AG04449 (cell line): ENCODE data around the gene CRYBB2.
"Not testable (repeated sequence)": the region's sequence is repeated elsewhere in the genome, so short reads cannot be mapped to it uniquely, and the experiment has no call there.

Experiments used
- CTCF ChIA-PET: fragments of 350-600 bp; formaldehyde crosslinking; extraction: SDS; loops from one replicate; lab custom pipeline; 2021; ENCODE audit warnings: antibody characterized with exemption; lab: Yijun Ruan, JAX
- POLR2A ChIA-PET: fragments of 400-600, 350-600 bp; formaldehyde crosslinking; extraction: SDS; loops from one replicate; lab custom pipeline; 2020; ENCODE audit warnings: antibody characterized with exemption, inconsistent platforms; lab: Yijun Ruan, JAX
- DNase-seq: peaks from one replicate; pipeline ENCODE4 v3.0.0-alpha.2; 2010; ENCODE audit warnings: low read depth, low spot score
- H3K4me3 ChIP-seq: 2 replicates; pipeline ENCODE4 v1.5.1; 2011; ENCODE audit warnings: low read depth, mild to moderate bottlenecking, control low read depth, low read length
- TF ChIP-seq, protein P1 (sequence below): IDR thresholded peaks from one replicate; pipeline ENCODE4 v1.5.1; 2011; ENCODE audit warnings: mild to moderate bottlenecking, moderate library complexity, low read length, control low read depth, inconsistent platforms; ENCODE audit not compliant: insufficient read depth; ENCODE audit errors: missing control alignments

CRYBB2 gene

DNA sequence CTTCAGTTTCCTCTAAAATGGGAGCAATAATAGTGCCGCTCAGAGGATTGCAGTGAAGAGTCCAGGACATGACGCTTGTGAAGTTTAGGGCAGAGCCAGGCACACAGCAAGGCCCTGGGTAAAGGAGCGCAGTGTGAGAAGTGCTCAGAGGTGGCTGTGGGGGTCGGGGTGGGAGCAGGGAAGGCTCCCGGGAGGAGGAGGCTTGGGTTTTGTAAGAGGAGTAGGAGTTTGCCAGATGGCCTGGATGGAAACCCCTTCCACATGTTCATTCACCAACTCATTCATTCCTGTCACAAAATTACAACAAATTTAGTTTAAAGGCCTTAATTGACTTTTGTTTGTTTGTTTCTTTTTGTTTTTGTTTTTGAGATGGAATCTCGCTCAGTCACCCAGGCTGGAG, 17.0 kb downstream of the CRYBB2 start:
- no peak overlapping the region for H3K4me3 ChIP-seq
- TF ChIP-seq, protein P1, sequence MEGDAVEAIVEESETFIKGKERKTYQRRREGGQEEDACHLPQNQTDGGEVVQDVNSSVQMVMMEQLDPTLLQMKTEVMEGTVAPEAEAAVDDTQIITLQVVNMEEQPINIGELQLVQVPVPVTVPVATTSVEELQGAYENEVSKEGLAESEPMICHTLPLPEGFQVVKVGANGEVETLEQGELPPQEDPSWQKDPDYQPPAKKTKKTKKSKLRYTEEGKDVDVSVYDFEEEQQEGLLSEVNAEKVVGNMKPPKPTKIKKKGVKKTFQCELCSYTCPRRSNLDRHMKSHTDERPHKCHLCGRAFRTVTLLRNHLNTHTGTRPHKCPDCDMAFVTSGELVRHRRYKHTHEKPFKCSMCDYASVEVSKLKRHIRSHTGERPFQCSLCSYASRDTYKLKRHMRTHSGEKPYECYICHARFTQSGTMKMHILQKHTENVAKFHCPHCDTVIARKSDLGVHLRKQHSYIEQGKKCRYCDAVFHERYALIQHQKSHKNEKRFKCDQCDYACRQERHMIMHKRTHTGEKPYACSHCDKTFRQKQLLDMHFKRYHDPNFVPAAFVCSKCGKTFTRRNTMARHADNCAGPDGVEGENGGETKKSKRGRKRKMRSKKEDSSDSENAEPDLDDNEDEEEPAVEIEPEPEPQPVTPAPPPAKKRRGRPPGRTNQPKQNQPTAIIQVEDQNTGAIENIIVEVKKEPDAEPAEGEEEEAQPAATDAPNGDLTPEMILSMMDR: no peak
- no peak for DNase-seq
- ChIA-PET CTCF (interaction anchor here (0.7 kb wide), 1 partner anchor 533 kb away, joined by 3 read pairs; no protein-coding TSS in a partner anchor), POLR2A (no interaction called here)

DNA sequence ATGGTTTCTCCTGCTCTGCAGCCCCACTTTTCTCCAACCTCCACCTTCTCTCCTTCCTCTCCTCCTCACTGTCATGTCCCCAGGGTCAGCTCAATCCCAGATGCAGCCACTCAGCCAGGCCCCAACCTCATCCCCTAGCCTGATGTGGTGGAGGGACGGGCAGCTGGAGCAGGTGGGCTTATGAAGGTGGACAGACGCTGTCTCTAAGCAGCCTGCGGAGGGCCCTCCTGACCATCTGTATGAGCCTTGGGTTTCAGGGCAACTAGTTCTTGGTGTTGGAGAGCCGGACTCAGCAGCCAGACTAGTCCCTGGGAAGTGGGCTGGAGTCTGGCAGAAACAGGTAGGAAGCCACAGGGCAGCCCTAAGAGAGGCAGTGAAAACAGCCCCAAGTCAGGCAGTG, 18.1 kb downstream of the CRYBB2 start:
- H3K4me3 ChIP-seq: no peak overlapping the region
- ChIA-PET CTCF (no interaction called here), POLR2A (no interaction called here)
- TF ChIP-seq, protein P1: no peak
- DNase-seq: no peak

DNA sequence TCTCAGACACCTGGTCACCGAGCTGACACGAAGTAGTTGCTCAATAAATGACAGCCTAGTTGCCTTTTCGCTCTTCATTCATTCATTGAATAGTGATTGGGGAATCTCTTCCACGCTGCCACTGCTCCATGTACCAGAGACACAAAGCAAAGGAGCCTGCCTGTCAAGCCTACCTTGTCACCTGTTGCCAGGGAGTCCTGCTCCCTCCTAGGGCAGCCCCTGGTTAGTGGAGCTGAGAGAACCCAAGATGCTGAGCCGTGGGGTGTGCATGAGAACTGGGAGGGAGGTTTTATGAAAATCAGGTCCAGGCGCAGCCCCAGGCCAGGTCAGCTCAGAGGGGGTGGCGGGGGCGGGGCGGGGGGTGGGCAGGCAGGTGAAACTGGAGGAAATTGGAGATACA, 18.6 kb downstream of the CRYBB2 start:
- DNase-seq, POLR2A ChIA-PET, CTCF ChIA-PET, H3K4me3 ChIP-seq: not testable (repeated sequence)

DNA sequence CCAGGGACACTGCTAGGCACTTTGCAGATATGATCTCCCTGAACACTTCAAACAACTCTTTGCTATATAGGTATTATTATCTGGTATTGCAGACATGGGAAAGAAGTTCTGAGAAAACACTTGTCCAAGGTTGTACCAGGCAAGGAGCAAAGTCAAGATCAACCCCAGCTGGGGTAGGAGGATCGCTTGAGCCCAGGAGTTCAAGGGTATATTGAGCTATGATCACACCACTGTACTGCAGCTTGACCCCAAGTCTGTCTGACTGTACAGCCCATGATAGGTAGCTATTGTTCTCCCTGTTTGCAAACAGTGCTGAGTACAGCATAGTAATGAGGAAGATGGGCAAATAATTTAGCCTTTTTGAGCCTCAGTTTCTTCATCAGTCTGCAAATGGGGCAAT, 35.7 kb downstream of the CRYBB2 start:
- DNase-seq, POLR2A ChIA-PET, CTCF ChIA-PET, H3K4me3 ChIP-seq: not testable (repeated sequence)

DNA sequence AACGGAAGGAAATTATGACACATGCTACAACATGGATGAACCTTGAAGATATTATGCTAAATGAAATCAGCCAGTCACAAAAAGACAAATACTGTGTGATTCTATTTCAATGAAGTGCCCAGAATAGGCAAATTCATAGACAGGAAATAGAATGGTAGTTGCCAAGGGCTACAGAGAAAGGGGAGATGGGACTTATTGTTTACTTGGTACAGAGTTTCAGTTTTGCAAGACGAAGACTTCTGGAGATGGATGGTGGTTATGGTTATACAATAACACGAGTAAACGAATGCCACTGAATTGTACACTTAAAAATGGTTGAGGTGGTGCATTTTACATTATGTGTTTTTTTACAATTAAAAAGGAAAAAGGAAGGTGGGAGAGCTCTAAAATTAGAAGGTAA, 48.1 kb downstream of the CRYBB2 start:
- DNase-seq, POLR2A ChIA-PET, CTCF ChIA-PET, H3K4me3 ChIP-seq: not testable (repeated sequence)

DNA sequence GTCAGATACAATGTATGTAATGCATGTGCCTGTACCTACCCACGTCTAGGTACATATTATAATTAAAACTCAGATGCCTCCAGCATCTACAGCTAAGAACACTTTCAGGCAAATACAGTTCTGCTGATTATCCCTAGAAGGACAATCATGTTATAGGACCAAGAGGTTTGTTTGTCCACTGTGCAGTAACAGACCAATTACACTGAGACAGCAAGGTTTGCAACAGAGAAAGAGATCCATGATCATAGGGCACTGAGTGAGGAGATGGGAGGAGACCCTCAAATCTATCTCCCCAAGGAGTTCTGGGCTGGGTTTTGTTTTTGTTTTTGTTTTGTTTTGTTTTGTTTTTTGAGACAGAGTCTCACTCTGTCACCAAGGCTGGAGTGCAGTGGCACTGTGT, 49.5 kb downstream of the CRYBB2 start:
- CTCF ChIA-PET, H3K4me3 ChIP-seq, DNase-seq, POLR2A ChIA-PET: not testable (repeated sequence)

DNA sequence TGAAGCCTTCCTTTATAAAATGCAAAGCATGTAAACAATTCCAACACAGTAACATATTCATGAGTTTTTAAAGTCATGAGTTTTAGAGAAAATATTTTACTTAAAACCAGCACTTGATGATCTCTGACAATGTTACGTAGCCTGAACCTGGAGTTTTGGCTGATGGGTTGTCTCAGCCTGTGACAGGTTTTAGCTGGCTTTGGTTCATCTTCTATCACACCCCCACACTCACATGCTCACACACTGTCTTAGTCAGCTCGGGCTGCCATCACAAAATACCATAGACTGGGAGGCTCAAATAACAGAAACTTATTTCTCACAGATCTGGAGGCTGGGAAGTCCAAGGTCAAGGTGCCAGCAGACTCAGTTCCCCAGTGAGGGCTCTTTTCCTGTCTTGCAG, 50.6 kb downstream of the CRYBB2 start:
- CTCF ChIA-PET, H3K4me3 ChIP-seq, POLR2A ChIA-PET, DNase-seq: not testable (repeated sequence)

DNA sequence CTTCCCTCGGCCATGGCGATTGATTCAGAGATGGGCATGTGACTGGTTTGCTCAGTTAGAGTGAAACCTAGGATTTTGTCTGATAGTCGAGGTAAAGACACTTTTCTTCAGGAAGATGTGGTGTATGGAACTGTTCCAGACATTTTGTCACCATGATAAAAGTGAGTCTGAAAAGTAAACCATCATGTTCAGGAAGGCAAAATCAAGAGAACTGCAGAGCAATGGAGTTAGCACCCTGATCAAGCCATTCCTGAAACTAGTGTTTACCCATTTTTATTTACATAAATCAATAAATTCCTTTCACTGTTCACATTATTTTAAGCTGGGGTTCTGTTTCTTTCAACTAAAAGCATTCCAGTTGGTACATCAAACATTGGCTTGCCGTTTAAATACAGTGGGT, 53.8 kb downstream of the CRYBB2 start:
- POLR2A ChIA-PET, CTCF ChIA-PET, DNase-seq, H3K4me3 ChIP-seq: not testable (repeated sequence)

DNA sequence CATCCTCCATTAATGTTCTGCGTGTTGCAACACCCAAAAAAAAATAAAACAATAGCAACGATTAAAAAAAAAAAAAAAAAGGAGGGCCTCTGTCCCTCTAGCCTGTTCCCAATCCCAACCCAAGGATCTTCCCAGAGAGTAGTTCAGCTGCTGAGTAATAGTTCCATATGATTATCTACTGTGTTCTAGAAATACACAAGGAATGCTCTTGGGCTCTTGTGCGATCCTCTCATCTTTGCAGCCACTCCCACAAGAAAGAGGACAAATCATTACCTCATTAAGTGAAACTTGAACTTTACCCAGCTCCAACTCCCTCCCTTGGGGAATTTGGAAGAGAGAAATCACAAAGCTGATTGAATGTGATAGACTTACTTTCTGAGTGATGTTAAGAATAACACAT, 54.5 kb downstream of the CRYBB2 start:
- POLR2A ChIA-PET, H3K4me3 ChIP-seq, CTCF ChIA-PET, DNase-seq: not testable (repeated sequence)

DNA sequence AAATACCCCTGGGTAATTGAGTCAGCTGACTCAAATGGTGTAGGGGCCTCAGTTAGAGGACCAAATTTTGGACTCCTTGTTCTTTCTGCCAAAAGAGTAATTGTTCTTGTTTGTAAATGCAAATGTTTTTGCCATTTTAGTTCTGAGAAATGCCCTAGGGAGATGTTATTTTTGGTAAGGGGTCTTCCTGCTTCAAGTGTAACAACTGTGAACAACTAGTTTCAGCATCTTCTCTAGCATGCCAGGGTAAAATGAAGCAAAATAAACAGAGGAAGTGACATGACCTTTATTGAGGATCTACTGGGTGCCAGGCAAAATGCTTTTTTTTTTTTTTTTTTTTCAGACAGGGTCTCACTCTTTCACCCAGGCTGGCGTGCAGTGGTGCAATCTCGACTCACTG, 60.7 kb downstream of the CRYBB2 start:
- H3K4me3 ChIP-seq, DNase-seq, POLR2A ChIA-PET, CTCF ChIA-PET: not testable (repeated sequence)
